GM21717 (cell line): ENCODE results near the gene LSM12.
"Not testable (repeated sequence)": the region's sequence is repeated elsewhere in the genome, so short reads cannot be mapped to it uniquely, and the experiment has no call there.

ENCODE experiments used
- ATAC-seq: cut with Tn5 transposase; IDR thresholded peaks from one replicate; pipeline ENCODE4 v1.9.1; 2021; ENCODE audit warnings: mild to moderate bottlenecking, moderate library complexity; ENCODE audit not compliant: unreplicated experiment

LSM12 gene

DNA sequence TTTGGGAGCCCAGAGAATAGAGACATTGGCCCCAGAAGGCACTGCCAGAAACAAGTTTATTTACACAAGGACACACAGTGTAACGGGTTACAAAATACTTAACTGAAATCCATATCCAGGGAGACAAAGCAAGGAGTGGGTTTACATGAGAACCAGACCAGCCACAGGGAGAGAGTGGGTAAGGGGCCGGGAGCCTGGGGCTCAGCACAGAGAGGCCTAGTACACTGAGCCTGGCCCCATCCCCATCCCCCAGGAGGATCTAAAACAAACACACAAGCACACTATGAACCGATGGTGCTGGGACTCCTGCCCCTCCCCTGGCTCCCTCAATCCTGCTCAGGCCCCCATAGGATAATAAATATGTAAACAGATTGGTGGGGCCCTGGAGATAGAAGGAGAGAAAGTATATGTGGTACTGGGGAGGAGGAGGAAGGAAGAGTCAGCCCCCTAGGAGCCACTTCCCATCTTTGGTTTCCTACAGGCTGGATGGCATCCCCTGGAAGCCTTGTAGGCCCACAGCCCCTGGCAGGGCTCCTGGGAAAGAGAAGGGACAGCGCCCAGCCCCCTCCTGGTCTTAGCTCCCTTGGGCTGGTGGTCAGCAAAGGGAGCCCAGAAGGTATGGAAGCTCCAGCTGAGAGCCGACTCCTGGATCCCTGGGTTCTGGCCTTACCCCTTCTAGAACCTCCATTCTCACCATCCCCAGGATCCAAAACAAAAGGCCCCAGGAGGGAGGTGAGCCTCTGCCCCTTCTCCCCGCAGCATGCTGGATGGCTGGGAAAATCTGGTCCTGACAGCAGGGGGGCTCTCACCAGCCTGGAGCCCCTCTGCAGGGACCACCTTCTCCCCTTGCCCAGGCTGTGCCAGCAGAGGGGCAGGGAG lies 10.5 kb upstream of the LSM12 start:
- no peak for ATAC-seq

DNA sequence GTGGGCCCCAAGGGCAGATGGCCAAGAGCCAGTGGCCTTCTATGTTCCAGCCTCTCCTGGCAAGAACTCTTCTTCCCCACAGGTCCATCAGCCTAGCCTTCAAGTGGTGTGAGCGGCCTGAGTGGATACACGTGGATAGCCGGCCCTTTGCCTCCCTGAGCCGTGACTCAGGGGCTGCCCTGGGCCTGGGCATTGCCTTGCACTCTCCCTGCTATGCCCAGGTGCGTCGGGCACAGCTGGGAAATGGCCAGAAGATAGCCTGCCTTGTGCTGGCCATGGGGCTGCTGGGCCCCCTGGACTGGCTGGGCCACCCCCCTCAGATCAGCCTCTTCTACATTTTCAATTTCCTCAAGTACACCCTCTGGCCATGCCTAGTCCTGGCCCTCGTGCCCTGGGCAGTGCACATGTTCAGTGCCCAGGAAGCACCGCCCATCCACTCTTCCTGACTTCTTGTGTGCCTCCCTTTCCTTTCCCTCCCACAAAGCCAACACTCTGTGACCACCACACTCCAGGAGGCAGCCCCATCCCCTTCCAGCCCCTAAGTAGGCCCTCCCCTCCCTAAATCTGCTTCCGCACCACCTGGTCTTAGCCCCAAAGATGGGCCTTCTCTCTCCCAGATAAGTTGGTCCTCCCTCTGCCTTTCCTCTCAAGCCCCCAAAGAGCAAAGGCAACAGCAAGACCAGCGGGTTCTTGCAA lies 9.3 kb upstream of the LSM12 start:
- ATAC-seq: no peak

DNA sequence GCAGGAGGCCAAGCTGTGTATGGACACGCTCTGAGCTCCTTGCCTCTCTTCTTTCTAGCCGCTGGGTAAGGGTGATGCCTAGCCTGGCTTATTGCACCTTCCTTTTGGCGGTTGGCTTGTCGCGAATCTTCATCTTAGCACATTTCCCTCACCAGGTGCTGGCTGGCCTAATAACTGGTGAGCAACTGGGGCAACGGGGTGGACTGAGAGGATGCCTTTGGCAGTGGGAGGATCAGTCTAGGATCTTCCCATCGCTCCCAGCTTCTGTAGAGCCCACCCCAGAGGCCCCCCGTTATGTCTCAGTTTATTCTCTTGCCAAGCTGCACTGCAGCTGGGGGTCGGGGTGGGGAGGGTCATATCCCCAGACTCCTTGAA lies 8.4 kb upstream of the LSM12 start:
- ATAC-seq: no peak

DNA sequence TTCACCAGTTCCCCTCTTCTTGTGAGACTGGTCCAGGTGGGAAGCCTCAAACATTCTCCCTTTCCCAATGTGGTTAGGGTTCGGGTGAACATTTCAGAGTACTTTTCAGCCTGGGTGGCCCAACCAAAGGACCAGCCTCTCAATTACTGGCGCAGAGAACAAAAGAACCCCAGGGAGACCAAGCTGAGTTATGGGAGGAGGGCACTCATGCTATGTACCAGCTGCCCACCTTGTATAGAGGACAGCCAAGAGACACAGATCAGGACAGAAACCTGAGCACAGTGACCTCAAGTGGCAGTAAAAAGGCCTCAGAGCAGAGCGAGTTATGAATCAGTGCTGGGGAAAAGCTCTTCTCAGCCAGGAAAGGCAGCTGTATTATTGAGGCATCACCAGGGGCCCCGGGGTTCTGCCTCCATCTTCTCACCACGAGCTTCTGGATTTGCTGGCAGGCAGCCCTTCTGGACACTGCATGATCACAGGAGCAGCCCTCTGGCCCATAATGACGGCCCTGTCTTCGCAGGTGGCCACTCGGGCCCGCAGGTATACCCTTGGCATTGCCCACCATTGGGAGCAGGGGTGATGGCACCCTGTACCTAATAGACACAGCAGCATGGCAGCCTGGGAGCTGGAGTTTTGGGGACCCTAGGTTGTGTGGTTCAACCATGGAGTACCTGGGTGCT lies 7.9 kb upstream of the LSM12 start:
- no peak for ATAC-seq

DNA sequence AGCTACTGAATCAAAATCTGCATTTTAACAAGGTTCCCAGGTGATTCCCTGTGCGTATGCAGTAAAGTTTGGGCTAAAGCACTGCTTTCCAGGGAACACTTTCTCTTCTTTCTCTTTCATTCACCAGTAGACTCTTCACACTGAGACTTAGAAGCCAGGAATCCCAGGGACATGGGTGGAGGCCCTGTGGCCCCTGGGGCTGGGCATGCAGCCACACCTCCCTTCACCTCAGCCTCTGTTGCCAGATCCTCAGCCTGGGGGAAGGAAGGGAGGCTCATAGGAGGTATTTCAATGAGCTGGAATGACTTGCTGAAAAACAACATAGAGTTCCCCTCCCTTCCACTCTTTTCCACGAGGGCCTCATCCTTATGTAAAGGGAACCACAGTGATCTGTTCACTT lies 5.3 kb upstream of the LSM12 start:
- no peak for ATAC-seq

DNA sequence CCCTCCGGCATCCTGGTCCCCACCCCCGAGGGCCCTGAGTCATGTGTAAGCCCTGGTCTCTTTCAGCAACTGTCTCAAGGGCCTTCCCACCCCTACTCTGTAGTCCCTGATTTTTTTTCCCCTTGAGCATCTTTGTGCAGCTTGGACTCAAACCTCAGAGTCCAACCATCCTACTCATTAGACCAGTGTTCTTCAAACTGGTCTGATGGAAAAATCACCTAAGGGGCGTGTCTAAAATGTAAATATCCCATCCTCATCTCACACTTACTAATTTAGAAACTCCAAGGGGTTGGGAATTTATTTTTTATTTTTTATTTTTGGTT lies 4.7 kb upstream of the LSM12 start:
- peak; percentile 21 for ATAC-seq

DNA sequence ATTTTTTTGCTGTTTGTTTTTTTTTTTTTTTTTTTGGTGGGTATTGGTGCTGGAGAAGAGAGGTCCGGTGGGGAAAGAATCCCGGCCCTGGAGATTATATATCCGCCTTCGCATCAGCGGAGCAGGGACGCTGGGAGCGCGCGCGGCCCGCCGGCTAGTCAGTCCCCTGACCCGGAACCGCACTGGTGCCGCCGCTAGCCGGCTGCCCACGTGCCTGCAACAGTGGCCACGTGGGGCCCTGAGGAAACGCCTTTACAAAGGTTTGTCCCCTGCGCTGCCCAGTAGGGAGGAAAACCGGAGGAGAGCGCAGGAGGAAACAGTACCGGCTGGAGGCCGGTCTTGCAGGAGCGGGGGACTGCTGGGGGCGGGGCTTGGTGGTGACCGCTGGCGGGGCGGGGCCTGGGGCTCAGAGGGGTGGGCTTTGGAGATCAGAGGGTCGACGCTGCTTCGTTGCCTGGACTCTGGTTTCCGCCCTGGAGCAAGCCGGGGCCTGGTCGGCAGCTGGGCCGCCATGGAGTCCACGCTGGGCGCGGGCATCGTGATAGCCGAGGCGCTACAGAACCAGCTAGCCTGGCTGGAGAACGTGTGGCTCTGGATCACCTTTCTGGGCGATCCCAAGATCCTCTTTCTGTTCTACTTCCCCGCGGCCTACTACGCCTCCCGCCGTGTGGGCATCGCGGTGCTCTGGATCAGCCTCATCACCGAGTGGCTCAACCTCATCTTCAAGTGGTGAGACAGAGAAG lies 4.2 kb upstream of the LSM12 start, which contains the start of gene G6PC3:
Gene G6PC3 (plus strand): TSS at position 281 of the 743 bp plus-strand sequence. CDS start 231 bp downstream, at position 512.
- ATAC-seq: peak; percentile 50

DNA sequence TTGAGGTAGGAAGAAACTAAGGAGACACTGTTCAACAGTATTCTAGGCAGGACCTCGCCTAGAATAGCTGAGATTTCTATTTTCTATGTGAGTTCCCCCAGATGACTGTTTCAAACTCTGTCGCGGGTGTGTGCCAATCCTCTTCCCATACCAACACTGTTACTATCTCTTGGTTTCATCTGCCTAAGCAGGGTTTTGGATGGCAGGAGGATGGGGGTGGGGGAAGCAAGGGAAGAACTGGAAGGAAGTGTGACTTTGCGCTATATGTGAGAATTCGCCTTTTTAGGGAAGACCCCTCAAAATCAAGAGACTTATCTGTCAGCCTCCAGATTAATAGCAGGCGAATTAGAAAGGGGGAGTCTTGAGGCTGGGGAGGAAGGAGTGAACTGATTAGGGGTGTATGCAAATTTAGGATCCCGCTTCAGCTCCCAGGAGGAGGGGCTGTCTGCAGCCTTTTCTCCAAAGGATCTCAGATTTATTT lies 3.5 kb upstream of the LSM12 start:
- peak; percentile 3 for ATAC-seq

DNA sequence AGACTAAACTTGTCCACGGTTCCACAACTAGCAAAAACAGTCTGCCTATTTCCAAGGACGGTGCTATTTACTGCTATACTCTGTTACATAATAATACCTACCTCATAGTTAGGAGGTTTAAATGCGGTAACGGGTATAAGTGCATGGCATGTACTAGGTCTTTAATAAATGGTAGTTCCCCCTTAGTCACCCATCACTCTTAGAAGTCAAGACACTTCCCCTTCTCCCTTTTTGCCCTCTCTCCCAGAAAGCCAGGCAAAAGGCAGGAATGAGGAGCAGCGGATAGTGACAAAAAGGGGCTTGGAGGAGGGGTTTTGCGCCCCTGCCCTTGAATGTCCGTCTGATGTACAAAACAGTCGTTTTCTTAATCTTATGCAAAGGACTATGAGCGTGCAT lies 1.1 kb upstream of the LSM12 start:
- no peak for ATAC-seq

DNA sequence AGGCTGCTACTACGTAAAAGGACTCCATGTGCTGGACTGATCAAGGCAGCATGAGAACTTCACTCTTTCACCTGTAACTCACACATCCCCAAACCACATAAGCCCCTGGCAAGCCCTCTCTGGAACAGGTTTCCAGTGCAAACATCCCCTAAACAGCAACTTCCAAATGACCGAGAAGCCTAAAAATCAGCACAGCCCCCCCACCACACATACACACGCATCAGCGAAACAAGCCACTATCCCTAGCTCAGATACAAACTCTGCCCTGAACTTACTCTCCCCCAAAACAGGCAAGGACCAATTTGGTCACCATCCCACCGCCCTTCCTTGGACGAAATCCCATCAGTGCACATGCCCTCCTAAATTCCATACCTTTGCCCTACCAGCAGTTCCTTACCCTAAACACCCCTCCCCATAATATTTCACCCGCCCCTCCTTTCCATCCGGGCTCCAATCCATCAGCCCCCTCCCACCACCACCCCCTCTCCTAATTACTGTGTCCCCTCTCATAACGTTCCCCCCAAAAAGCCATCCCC lies 735 bp downstream of the LSM12 start:
- ATAC-seq: no peak

DNA sequence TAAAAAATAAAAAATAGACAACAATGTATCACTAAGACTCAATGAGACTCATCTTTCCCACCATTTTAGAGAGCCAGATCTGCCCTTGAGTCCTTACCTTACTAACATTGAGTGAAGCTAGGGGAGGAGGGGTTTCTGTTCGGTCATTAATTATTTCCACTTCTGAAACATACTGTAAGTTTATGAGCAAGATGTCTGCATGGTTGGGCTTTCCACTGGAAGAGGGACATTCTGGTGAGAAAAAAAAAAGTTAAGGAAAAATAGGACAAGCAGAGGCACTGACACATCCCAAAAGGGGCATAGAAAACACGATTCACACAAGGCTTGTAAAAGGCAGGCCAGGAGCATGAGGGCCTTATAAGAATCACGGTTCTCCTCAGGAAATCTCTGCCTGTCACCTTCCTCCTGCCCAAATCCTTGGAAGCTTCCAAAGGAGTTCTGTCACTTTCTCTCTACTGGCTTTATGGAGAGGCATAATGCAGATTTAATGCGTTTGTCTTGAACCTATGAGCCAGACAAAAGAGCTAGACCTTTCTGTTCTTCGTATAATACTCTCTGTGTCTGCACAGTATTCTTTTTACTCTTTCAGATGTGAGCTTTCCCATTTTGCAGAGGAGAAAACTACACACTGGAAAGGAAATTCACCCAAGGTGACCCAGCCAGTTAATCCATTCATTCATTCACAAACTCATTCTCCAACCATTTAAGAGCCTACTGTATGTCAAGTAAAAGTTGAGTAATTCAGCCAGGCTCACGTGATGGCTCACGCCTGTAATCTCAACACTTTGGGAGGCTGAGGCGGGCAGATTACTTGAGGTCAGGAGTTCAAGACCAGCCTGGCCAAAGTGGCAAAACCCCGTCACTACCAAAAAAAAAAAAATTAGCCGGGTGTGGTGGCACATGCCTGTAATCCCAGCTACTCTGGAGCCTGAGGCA lies 2.5 kb downstream of the LSM12 start:
- ATAC-seq: no peak

DNA sequence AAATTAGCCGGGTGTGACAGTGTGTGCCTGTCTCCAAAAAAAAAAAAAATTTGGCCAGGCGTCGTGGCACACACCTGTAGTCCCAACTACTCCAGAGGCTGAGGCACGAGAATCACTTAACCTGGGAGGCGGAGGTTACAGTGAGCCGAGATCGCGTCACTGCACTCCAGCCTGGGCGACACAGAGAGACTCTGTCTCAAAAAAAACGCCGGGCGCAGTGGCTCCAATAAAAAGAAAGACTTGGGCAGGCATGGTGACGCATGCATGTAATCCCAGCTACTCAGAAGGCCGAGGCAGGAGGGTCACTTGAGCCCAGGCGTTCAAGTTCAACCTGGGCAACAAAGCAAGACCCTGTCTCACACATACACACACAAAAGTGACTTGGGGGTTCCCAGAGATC lies 3.6 kb downstream of the LSM12 start:
- ATAC-seq: no peak

DNA sequence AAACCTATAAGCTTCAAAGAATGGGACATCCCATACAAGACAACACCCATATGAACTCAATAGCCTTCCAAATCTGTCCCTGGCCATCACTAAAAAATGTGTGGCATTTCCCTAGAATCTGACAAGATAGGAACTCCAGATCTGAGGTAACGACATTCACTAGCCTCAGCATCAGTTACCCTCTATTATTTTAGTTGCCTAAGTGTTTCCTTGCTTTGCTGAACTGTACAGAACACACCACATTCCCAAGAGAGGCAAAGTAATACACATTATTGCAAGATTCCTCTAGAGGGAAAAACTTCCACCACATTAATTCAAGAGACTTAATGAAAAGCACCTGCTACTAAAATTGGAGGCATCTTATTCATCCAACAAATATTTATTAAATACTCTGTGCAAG lies 5.0 kb downstream of the LSM12 start:
- ATAC-seq: no peak

DNA sequence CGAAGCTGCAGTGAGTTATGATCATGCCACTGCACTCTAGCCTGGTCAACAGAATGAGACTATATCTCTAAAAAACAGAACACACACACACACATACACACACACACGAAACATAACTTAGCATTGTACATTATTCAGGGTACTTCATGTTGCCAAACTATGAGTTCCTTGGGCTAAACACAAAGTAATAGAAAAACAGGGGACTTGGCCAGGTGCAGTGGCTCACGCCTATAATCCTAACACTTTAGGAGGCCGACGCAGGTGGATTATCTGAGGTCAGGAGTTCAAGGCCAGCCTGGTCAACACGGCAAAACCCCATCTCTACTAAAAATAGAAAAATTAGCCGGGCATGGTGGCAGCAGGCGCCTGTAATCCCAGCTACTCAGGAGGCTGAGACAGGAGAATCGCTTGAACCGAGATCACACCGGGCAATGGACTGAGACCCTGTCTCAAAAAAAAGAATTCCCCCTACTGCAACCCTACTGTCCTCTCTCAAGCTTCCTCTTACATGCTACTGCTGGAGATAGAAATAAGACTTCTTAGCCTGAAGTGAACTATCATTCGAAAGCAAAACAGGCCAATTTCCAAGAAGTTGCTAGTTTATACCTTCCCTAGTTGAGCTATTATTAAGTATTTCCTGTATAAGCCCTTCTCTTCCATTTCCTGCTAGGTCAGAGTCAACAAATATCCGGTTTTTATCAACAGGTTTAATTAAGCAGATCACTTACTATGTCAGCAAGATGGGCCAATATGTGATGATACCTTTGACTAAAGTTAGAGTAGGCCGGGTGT lies 7.2 kb downstream of the LSM12 start:
- no peak for ATAC-seq

DNA sequence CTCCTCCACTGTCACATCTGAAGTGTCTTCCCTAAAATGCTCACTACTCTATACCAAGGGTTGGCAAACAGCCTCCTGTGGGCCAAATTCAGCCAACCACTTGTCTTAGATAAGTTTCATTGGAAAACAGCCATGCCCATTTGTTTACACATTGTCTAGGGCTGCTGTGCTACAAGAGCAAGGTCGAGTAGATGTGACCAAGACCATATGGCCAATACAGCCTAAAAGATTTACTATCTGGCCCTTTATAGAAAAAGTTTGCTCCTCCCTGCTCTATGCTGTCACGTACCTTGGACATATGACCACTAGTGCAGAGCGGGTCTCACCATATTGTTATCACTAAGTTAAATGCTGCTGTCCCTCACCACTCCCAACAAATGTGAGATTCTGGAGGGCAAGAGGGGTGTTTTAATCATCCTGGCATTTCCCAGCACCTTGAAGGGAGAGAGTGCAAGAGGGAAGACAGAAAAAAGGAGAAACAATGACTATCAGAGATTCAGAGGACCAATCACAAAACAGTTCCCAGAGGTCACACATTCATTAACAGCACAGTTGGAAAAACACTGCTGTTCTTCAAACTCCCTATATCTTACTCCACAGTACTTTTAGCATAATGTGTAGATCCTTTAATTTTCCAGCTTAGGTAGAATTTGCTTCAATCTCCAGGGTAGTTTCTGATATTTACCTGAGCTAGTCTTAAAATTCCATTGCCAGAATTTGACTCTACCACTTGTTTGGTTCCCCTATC lies 13.2 kb downstream of the LSM12 start:
- ATAC-seq: no peak

DNA sequence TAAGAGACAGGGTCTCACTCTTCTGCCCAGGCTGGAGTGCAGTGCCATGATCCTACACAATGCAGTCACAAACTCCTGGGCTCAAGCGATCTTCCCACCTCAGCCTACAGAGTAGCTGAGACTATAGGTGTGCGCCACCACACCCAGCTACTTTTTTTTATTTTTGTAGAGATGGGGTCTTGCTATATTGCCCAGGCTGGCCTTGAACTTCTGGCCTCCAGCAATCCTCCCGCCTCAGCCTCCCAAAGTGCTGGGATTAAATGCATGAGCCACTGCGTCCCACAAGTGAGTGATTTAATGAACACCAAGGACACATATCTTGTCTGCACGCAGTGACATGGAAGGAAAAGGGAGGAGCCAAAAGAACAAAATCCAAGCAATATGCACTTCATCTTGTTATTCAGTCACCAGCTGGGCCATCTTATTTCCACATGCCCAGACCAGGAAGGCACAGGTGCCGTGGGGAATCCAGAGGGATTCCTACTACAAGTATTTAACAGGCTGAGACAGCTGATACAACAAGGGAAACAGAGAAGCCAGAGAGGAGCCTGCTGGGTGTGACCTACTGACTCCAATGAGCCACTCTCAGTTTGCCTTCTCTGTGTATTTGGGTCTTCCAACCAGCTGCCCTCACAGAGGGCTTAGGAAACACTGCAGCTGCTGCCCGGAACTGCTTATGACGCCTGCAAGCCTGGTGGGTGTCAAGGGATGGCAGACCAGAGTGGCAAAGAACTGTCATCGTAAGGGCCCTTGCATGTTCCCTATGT lies 17.0 kb downstream of the LSM12 start:
- ATAC-seq: no peak

DNA sequence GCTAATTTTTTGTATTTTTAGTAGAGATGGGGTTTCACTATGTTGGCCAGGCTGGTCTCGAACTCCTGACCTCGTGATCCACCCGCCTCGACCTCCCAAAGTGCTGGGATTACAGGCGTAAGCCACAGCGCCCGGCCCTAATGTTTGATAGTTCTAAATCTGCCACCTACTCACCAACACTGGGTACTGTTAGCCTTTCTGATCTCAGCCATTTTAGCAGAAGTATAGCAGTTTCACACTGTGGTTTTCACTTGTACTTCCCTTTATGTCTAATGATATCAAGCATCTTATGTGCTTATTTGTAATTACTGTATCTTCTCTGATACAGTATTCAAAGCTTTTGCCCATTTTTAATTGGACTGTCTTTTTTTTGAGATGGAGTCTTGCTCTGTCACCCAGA lies 19.6 kb downstream of the LSM12 start:
- not testable (repeated sequence) for ATAC-seq
